ENCODE results near the gene IFNW1.
"Not testable (repeated sequence)": the region's sequence is repeated elsewhere in the genome, so short reads cannot be mapped to it uniquely, and the experiment has no call there.

The IFNW1 gene

DNA sequence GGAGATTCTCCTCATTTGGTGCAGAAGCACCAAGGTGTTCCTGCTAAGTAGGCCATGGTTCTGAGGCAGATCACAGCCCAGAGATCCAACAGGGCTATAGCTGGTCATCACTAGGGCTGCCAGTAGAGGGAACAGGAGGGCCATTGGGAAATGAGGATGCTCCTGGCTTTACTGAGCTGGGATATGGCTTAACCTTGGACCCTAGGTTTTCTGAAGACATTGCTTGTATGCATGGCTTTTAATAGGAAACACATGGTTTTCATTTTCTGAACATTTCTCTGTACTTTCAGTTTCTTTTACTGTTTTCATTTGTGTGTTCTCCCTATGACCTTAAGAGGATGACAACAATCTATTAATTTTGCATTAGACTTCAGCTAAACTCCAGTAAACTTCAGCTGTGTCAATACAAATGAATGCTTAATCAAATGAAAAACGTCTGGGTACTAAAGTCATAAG is at the start of gene IFNW1:
Gene IFNW1 (minus strand): TSS at position 406 of the 456 bp plus-strand sequence. CDS start 262 bp downstream, at position 144.
- no peak for DNase-seq

DNA sequence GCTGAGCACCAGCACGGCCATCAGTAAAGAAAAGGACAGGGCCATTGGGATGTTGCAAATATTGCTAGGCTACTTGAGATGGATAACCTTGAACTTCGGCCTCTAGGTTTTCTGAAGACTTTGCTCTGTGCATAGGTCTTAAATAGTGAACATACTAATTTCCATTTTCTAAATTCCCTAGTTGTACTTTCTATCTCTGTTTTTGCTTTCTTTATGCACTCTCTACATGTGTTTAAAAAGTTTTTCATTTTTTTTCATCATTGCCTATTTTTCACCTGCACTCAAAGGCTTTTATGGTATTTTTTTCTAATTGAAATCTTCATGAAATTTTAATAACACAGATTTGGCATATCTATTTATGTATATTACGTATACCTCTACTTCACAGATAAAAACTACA is 45.9 kb upstream of the IFNW1 start, which contains the start of gene IFNA4:
Gene IFNA4 (minus strand): TSS at position 101 of the 400 bp plus-strand sequence. CDS start 56 bp downstream, at position 45.
- not testable (repeated sequence) for DNase-seq

DNA sequence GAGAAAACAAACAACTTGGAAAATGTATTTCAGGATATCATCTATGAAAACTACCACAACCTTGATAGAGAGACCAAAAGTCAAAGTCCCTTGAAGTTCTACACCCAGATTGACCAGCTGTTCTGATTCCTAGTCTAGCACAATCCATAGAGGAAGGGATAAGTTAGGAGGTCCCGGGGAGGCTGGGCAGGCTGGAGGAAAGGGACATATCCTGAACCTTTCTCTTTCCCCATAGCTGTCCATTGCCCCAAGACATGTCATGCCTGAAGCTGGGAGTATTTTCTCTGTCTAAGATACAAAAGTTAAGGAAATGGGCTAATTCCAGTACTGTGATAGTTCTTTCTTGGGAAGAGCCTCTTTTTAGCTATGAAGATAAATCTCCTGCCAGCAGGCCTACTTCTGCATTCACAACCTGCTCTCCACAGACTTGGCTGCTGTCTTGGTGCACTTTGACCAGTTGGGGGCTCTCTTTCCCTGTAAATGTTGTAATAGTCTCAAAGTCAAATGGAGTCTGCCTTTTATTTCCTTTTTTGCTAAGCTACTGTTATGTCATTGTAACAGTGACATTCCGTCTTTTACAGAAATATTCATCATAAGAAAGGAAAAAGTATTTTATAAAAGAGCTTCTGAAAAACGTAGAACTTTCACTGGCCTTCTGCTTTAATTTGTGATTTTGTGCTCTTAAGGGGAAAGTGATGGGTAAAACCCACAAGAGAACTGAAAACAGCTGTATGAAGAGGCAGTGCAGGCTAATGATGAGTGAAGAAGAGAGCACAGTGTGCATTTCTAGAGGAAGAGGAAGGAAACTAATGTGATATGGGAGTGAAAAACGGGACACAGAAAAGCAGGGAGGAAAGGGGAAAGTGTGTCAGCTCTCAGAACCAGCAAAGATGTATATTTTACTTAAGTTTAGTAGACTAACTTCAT is 41.4 kb upstream of the IFNW1 start:
- peak; percentile 20 for DNase-seq

DNA sequence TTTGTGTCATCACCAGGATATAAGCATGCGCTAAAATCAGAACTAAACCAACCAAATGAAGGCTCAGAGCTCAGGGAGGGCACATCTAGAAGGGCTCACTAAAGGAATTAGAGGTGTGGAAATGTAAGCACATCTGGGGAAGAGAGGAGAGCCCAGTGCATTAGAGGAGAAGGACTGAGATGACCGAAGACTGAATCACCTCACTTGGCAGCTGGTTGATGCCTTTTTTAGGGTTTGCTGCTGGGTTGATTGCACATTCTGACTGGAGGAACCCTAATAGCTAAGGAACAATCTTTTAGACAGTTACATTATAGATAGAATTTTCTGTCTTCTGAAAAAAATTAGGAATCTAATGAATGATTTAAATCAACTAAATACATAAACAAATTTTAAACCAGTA is 33.0 kb upstream of the IFNW1 start:
- no peak for DNase-seq

DNA sequence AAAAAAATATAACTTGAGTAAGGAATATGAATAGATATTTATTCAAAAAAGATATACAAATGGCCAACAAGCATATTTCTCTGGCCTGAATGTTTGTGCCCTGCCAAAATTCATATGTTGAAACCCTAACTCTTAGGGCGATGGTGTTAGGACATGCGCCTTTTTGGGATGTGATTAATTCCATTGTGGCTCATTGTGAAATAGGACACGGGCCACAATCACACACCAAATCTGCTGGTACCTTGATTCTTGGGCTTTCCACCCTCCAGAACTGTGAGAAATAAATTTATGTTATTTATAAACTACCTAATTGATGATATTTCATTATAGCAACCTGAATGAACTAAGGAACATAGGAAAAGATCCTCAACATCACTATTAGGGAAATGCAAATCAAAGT is 30.5 kb upstream of the IFNW1 start:
- no peak for DNase-seq

DNA sequence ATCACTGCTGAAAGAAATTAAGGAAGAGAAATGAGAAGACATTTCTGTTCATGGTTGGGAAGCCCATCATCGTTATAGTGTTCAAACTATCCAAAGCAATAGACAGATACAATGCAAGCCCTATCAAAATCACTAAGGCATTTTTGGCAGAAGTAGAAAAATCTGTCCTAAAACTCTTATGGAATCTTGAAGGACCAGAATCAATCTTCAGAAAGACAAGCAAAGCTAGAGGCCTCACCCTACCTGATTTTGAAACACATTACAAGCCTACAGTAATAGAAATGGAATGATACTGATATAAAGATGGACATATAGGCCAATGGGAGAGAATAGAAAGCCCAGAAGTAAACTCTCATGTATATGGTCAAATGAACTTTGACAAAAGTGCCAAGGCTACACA is 29.7 kb upstream of the IFNW1 start:
- no peak for DNase-seq

DNA sequence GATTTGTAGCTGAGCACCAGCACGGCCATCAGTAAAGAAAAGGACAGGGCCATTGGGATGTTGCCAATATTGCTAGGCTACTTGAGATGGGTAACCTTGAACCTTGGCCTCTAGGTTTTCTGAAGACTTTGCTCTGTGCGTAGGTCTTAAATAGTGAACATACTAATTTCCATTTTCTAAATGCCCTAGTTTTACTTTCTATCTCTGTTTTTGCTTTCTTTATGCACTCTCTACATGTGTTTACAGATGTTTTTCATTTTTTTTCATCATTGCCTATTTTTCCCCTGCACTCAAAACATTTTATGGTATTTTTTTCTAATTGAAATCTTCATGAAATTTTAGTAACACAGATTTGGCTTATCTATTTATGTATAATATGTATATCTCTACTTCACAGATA is 24.9 kb upstream of the IFNW1 start, which contains the start of gene IFNA21:
Gene IFNA21 (minus strand): TSS at position 101 of the 400 bp plus-strand sequence. CDS start 48 bp downstream, at position 53.
- DNase-seq: not testable (repeated sequence)

DNA sequence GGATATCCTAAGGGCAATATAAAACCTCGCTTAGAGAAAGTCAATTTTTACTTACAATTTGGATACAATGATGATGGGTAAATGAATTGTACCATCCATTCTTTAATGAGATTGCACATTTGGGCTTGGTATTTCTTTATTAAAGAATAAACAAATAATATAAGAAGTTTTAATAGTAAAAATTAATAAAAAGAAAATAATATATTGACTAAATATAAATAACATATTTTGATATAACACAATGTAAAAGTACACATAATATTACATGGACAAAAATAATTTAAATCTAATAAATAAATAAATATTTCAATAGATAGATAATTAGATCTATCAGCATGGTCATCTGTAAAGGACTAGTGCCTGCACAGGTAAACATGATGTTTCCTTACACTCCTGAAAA is 23.9 kb upstream of the IFNW1 start:
- no peak for DNase-seq

DNA sequence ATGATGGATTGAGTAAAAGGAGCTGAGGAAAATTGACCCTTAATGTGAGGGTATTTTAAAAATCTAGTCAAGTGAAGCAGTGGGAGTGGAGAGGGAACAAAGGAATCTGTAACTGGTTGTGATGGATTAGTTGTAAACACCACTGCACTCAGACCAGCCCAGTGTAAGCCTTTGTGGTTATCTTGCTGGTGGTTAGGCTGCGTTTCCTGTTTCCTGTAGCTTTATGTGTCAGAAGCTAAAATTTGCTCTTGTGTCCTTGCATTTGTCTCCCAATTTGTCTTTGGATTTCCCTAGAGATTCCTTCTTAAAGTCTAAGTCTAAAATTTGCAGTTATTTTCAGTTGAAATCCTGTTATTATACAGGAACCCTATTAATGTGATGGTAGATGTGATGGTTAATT is 18.5 kb upstream of the IFNW1 start:
- no peak for DNase-seq

DNA sequence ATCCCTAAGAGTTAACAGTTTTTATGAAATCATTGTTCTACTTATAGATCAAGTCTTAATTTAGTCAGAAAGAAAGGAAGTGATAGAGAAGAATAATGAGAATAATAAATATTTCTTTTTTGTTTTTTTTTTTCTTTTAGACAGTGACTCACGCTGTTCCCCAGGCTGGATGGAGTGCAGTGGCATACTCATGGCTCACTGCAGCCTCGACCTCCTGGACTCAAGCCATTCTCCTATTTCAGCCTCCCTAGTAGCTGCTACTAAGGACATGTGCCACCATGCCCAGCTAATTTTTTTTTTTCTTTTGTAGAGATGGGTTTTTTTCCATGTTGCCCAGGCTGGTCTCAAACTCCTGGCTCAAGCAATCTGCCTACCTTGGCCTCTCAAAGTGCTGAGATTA is 13.9 kb upstream of the IFNW1 start:
- no peak for DNase-seq

DNA sequence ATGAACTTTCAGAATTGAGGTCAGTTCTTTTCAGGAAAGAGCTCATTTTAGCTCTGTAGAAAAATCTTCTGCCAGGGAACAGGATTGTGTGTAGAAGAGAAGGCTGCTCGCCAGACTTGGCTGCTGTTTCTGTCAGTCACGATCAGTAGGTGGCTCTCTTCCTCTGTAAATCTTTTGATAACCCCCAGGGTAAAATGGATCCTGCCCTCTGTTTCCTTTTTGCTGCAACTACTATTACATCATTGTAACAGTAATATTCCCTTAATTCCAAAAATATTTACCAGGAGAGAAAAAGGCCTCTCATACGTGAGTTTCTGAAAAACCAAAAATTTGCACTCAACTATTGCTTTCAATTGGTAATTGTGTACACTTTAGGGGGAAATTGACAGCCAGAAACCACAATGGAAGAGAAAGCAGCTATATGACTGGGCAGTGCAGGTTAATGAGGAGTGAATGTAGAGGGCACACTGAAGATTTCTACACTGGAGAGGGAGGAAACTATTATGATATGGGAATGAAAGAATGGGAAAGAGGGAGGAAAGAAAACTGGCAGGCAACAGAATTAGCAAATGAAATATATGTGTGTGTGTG is 12.5 kb upstream of the IFNW1 start:
- DNase-seq: peak; percentile 32

DNA sequence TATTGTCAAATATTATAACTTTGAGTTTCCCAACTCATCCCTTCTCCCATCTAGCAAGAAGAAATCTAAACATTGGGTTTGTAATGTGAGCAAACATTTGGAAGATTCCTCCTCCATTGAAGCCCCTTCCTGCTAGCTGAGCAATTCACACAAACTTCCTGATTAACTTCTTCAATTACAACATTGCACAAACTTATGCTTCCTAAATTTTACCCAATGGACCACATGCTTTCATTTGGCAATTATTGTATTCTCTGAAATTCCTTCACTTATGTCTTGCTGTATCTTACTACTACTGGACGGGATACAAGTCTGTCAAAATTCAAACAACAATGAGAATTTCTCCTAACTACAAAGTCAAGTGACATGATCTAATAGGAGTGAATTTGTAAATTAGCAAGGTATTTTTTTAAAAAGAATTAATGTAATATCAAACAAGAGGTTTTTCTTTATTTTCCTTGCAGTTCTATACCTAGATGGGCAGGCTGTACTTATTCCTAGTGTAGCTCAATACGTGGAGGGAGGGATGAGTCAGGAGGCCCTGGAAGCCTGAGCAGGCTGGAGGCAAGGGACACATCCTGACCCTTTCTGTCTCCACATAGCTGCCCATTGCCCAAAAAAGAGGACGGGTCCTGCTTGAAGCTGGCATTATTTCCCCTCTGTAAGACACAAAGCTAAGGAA is 11.8 kb upstream of the IFNW1 start:
- DNase-seq: peak; percentile 32

DNA sequence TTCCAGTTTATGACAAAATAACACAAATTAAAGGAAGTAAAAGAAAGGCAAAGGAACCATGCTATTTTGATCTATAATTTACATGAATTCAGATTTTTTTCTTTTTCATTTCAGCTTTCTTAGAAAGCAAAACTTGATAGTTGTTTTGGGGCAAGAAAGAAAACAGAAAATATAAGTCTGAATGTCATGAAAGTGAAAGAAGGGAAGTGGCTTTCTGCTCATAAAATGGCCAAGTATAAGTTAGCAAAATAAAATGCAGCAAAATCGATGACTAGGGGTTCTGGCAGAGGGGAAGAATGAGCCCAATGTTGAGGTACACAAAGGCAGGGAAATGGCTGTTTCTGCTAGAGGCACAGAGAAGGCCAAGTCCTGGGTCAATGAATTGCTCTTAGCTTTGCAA is 3.0 kb upstream of the IFNW1 start:
- DNase-seq: no peak

DNA sequence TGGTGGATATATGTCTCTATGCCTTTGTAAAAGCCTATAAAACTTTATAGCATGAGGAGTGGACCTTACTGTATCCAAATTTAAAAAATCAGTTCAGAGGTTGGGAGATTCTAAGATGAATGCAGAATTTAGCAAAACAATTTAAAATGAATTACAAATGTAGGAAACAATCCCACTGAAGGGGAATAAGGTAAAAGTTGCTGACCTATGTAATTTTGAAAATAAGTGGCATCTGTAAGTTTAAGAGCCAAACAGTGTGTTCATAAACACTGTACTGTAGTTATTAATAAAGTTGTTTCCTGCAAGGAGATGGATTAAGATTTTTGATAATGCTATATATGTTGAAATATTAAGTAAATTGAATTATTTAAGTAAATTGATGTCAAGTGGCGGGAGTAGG is 4.6 kb downstream of the IFNW1 start:
- no peak for DNase-seq

DNA sequence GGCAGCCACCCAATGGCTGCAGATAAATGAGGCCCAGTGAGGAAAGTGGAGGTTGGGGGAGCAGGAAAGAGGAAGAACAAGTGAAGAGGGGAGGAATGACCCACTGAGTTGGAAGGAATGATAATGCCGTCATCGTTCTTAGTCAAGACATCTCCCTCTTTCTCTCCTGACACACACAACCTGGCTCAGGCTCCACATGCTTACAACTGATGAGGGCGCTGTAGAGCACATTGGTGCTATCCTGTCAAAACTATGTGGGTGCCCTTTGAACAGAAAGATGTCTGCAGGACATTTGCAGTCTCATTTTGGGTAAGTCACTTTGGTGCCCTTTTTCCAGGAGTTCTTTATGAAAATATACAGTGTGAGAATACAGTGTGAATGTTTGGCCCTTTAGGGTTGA is 5.9 kb downstream of the IFNW1 start:
- no peak for DNase-seq

DNA sequence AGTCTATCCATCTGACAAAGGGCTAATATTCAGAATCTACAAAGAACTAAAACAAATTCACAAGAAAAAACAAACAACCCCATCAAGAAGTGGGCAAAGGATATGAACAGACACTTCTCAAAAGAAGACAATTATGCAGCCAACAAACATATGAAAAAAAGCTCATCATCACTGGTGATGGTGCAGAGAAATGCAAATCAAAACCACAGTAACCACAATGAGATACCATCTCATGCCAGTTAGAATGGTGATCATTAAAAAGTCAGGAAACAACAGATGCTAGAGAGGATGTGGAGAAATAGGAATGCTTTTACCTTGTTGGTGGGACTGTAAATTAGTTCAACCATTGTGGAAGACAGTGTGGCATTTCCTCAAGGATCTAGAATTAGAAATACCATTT is 13.4 kb downstream of the IFNW1 start:
- not testable (repeated sequence) for DNase-seq

DNA sequence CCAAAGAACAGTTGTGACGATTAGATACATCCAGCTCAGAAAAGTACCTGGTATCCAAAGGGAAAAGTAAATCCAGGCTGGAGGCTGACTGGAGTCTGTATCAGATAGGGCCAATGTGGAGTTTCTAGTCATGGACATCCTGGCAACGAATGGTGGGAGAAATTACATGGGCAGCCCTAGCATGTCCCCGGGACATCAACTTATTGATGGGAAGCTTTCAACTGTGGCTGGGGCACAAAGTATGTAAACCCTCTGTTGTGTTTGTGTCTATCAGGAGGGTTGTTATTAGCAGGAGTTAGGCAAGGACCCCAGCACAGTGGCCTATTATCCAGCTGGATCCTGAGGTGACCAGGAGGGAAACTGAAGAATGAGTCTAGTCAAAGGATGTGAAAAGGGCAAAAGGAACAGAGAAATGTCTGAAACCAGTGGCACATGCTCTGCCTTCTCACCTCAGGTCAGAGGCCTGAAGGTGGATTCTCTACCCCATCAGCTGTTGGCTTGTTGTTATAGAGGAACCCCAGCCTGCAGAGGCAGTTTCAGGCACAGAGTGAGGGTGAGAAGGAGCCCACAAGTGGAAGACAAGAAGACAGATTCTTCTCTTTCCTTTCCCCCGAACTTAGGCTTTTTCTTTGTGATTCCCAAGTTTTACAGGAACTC is 19.9 kb downstream of the IFNW1 start:
- DNase-seq: no peak

DNA sequence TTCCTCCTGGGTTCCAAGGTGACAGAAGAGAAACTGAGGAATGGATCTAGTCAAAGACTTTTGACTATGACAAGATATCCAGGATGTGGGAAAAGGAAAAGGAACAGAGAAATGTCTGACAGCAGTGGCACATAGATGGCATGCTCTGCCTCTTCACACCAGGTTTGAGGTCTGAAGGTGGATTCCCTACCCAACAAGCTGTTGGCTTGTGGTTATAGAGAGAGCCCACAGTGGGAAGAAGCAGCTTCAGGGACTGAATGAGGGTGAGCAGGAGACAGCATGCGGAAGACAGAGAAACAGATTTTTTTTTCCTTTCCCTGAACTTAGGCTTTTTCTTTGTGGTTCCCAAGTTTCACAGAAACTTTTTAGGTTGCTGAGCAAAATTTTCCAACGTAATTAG is 20.6 kb downstream of the IFNW1 start:
- no peak for DNase-seq

DNA sequence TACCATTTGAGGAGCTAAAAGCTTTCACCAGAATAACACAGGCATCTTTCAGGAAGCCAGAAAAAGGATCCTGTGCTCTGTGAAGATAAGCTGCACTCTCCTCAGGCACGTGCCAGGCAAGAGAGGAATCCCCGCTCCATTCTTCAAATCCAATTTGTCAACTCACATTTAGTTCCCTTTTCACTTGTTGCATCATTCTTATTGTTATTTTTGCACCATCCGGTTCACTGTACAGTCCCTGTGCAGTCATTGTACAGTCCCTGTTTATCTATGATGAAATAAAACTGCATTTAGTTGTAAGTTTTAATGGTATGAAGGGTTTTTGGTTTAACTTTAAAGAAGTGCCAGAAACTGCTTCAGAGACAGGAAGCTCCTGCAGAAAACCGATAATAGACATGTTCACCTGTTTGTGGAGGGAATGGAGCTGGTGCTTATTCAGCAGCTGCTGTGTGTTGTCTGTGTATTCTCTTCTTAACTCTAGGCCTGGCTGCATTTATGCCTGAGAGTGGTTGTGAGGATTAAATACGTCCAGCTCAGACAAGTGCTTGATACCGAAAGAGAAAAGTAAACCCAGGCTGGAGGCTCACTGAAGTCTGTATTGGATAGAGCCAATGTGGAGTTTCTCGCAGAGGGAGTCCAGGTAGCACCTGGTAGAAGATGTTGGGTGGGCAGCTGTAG is 22.4 kb downstream of the IFNW1 start:
- DNase-seq: no peak

DNA sequence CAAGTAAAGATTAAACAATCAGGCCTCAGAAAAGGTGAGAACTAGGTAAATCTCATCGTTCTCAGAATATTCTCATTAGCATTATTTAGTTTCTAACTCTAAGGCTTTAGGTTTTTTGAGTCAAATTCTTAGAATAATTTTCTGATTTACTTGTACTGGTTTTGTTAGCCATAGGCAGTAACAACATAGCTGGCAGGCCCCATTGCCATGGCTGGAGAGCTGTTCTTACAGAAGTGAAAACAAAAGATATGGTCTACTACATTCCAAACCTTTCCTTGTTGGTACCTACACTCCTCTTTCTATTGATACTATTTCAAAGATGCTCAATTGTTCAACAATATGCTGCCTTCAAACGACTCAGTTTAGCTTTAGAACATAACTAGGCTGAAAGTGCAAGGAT is 27.3 kb downstream of the IFNW1 start:
- no peak for DNase-seq

DNA sequence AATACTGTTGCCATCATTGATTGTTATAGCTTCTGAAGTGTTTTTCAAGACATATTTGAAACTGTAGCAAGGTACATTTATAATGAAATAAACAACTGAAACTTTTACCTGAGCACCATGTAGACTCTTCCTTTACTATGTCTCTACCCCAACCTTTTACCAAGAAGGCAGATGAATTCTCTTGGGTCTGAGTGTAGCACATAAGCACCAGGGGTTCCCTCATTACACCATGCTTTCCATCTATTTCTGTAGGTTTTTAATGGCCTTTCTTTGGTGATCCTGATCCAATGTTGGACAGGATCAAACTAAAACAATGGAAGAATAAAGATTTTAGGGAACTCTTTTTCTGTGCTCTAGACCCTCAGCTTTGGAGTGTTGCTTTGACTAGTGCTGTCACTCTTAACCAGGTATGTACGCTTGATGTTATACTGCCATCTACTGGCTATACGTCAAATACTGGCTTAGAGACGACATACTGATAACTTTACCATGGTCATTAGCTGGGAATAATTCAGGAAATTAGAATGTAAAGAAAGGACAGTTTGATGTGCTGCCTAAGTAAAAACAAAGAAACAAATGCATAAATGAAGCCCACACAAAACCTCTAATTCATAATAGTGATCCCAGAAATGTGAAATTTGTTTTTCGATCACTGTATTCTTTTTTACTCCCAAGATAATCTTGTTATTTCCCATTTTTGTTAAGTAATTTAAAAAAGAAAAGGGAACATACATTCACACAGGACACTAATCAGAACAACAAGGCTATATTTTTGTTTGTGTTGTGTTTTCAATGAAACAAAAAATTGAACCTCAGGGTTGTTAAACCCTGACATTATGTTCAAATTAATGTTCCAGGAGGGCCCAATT is 30.7 kb downstream of the IFNW1 start:
- peak; percentile 71 for DNase-seq

All from kidney glomerular epithelial cell (primary cell).